SK-N-SH (cell line): ENCODE data around the gene NIBAN1.

Source experiments
- CTCF ChIP-seq: fragments of 200-600 bp; sonication (generic); IDR thresholded peaks from 2 replicates; pipeline ENCODE4 v1.6.1; 2017; ENCODE audit warnings: antibody characterized with exemption, mild to moderate bottlenecking, moderate library complexity
- EP300 ChIP-seq, 2 experiments: IDR thresholded peaks; 2 replicates each; pipeline versions ENCODE4 v1.4.0 to v1.6.1; 2012; ENCODE audit warnings: borderline replicate concordance in 1 of 2, low read depth in 1 of 2, low read length in 1 of 2
- POLR2AphosphoS5 ChIP-seq: IDR thresholded peaks from 2 replicates; pipeline ENCODE4 v1.6.1; 2012; ENCODE audit warnings: low read depth, low read length
- RCOR1 ChIP-seq: fragments of 150-350 bp; IDR thresholded peaks from 2 replicates; pipeline ENCODE4 v1.6.1; 2017; ENCODE audit warnings: antibody characterized with exemption, low read length
- ZBTB33 ChIP-seq: IDR thresholded peaks from 2 replicates; pipeline ENCODE4 v1.4.0; 2012; ENCODE audit warnings: low read depth, borderline replicate concordance

- TF ChIP-seq CTCF (no peak), RCOR1 (no peak), POLR2AphosphoS5 (no peak), ZBTB33 (no peak), EP300 (IDR thresholded peaks at IDR 0.05; ENCODE audit: borderline replicate concordance in 1 of 2, low read depth in 1 of 2, low read length in 1 of 2) (no peak)
Observed at GRCh38 chr1:184930232-184930631, 44.1 kb downstream of the NIBAN1 start.
